Measurements from ENCODE around the gene WIPF2. TPM values are rescaled to one million over a fixed set of nuclear protein-coding genes. Genes with fewer than 3 reads are reported as not detected.
A peak's percentile ranks its signal among the peaks of the same experiment; 100 is the strongest.

The WIPF2 gene
- total and polyA plus RNA-seq, 2 of the 8 experiments (the other 6 are each of a cell fraction or from before 2014, with no cell fraction given): 6.9 to 25.3 TPM

DNA sequence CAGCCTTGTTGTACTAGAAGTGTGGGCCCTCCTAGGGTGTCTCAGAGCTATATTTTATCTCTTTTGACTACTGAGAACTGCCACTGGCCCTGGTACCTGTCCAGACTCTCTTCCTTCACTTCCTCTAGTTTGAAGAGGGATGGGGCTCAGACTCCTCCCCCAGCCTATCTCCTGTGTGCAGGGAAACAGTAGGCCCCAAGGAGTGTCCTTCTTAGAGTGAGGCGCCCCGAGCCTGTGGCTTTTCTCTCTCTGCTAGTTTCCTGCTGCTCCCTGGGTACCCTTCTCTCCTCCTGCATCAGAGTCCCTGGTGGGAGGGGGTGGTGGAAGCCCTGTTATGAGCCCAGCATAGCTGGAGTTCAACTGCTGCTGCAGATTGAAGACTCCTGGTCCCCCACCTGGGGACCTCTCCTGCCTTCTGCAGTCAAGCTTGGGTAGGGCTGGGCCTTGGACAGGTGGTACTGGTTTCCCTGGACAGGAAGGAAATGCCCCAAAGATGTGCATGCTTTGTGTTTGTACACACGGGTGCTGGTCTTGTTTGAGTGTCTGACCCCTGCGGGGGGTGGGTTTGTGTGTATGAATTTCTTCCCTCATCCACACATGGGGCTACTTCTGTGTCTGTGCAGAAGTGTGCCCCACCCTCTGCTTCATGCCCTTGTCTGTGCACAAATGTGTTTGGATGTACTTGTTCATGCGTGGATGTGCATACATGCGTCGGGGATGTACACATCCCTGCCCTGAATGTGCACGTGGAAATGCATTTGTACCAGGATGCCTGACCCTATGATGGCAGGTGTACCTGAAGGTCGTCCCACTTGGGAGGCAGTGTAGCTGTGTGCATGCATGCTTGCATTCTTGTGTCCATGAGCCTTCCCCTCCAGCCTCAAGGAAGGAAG is 96.8 kb downstream of the WIPF2 start:
- no peak overlapping the region for H2BK120ac ChIP-seq (replicated peaks; ENCODE audit: low read depth, low read length)
- no peak overlapping the region for H3K14ac ChIP-seq (ENCODE audit: insufficient read length)
- peaks cover 0 to 36% (median 24%) of the 10 kb centered on the region in 4 experiments; a peak in 6 of 7 replicates for H3K4me1 ChIP-seq (replicated peaks in 1 of 4; ENCODE audit: control insufficient read depth in 3 of 4, insufficient read depth in 4 of 4, low read length in 3 of 4)
- peaks cover 7 to 14% of the 10 kb centered on the region in 2 experiments for H4K20me1 ChIP-seq (replicated peaks in 1 of 2; ENCODE audit: control insufficient read depth in 1 of 2, insufficient read depth in 2 of 2, low read length in 2 of 2)
- H3K23me2 ChIP-seq (ENCODE audit: low read depth, low read length): peaks cover 18% of the 10 kb centered on the region
- H2BK5ac ChIP-seq (ENCODE audit: low read depth, low read length): 0 out of 2 replicates have a peak overlapping the region, but pooled peaks have one; percentile 2
- H3K36me3 ChIP-seq (ENCODE audit: control insufficient read depth in 2 of 4, insufficient read depth in 4 of 4, low read length in 3 of 4): no peaks in the 10 kb centered on the region
- peak overlapping the region; percentile 75 to 97 for H3K4me2 ChIP-seq (ENCODE audit: insufficient read depth in 1 of 2, low read depth in 2 of 2, low read length in 2 of 2)
- no peak overlapping the region for H3K18ac ChIP-seq (ENCODE audit: extremely low read depth, low read length)
- 0 out of 2 replicates have a peak overlapping the region, but pooled peaks have one; percentile 11 for H2AK5ac ChIP-seq (ENCODE audit: low read depth, low read length)
- peak overlapping the region in 1 of 4 experiments; percentile 48; a peak in 1 of 7 replicates for H3K9ac ChIP-seq (replicated peaks in 1 of 4; ENCODE audit: extremely low read depth in 1 of 4, low read depth in 3 of 4, low read length in 3 of 4)
- no peak overlapping the region for H2AFZ ChIP-seq (ENCODE audit: low read length)
- H3K27ac ChIP-seq (ENCODE audit: low read depth, low read length): no peak overlapping the region
- no peaks in the 10 kb centered on the region for H3K9me3 ChIP-seq (ENCODE audit: insufficient read depth in 2 of 2, low read depth in 1 of 2, low read length in 1 of 2)
- POLR2A ChIA-PET (ENCODE audit: partially characterized antibody): interaction anchor here (0.7 to 30.6 kb wide), 5 partner anchors 10 to 215 kb away, joined by 3 to 570 read pairs (median 5); partner anchors contain the start of genes CDC6, GJD3 and RARA
- no peak for FAIRE-seq
- no peak overlapping the region for H2BK20ac ChIP-seq (ENCODE audit: low read length)
- H3K23ac ChIP-seq (ENCODE audit: insufficient read length): peak overlapping the region; percentile 1
- H4K91ac ChIP-seq (replicated peaks; ENCODE audit: insufficient read length, low read length): no peak overlapping the region
- peaks cover 0 to 13% of the 10 kb centered on the region in 2 experiments; a peak in 2 of 4 replicates for H3K79me2 ChIP-seq (ENCODE audit: control insufficient read depth in 1 of 2, insufficient read depth in 2 of 2, low read length in 2 of 2)
- no peak for DNase-seq (ENCODE audit: low read depth in 1 of 2, low spot score in 2 of 2)
- no peak overlapping the region for H4K5ac ChIP-seq (ENCODE audit: insufficient read length, low read depth, low read length)
- no peak overlapping the region for H3K4ac ChIP-seq (replicated peaks; ENCODE audit: insufficient read length, low read depth, low read length)
- H4K8ac ChIP-seq (ENCODE audit: extremely low read depth, insufficient read depth, low read length): no peak overlapping the region
- H3K56ac ChIP-seq (replicated peaks; ENCODE audit: insufficient read length, low read depth, low read length): no peak overlapping the region
- peak overlapping the region; percentile 32; the same call in 1 of the 2 replicates for H2BK15ac ChIP-seq (ENCODE audit: low read length)
- peak overlapping the region; percentile 32; the same call in 1 of the 2 replicates for H2BK12ac ChIP-seq (ENCODE audit: low read depth, low read length)
- 67% methylated on average over 9 of the region's 9 CpGs; no CpG with 5 or more reads in 1 of the 2 experiments for WGBS, 2 experiments (ENCODE audit: extremely low coverage in 1 of 2, insufficient coverage in 1 of 2, insufficient read length in 1 of 2, insufficient replicate concordance in 2 of 2, low coverage in 1 of 2, low lambda C conversion rate in 2 of 2, missing lambda C conversion rate in 1 of 2)
- peaks cover 7% of the 10 kb centered on the region for H3K79me1 ChIP-seq (ENCODE audit: low read depth, low read length)
- CTCF ChIA-PET (ENCODE audit: partially characterized antibody): interaction anchor here (0.6 to 39.2 kb wide), 14 partner anchors 9 to 100 kb away, joined by 3 to 1198 read pairs (median 4); partner anchors contain the start of genes GJD3 and RARA
- H3K27me3 ChIP-seq (replicated peaks in 1 of 4; ENCODE audit: control insufficient read depth in 3 of 4, extremely low read depth in 1 of 4, insufficient read depth in 3 of 4, low read length in 3 of 4): peaks cover 0 to 30% (median 16%) of the 10 kb centered on the region in 4 experiments; a peak in 5 of 7 replicates
- peak overlapping the region; percentile 10 to 81 (median 71); a peak in 6 of 8 replicates for H3K4me3 ChIP-seq (ENCODE audit: extremely low read depth in 1 of 4, insufficient read depth in 2 of 4, low read depth in 3 of 4, low read length in 4 of 4)
- no peak for TF ChIP-seq EP300 (IDR thresholded peaks at IDR 0.05; ENCODE audit: borderline replicate concordance in 1 of 2, low read depth in 2 of 2, low read length in 2 of 2)
